Activated T-helper 17 cell treated with anti-CD3 and anti-CD28 coated beads, Interleukin-2, amount 50 U/mL, for 72 hours (primary cell): ENCODE data around the gene CRYL1. TPM values are rescaled to one million over a fixed set of nuclear protein-coding genes. Genes with fewer than 3 reads are reported as not detected.

Source experiments
- ATAC-seq: fragments of 150-1000 bp; cut with Tn5 transposase; replicated peaks from 2 replicates; pipeline ENCODE4 v1.10.0; 2021; ENCODE audit warnings: mild to moderate bottlenecking, moderate library complexity
- H3K27ac Mint-ChIP-seq: one replicate; pipeline ENCODE4 v1.8.0; 2022; ENCODE audit warnings: mixed read lengths
- H3K27me3 Mint-ChIP-seq: one replicate; pipeline ENCODE4 v1.8.0; 2022; ENCODE audit warnings: mixed read lengths
- H3K36me3 Mint-ChIP-seq: one replicate; pipeline ENCODE4 v1.8.0; 2022; ENCODE audit warnings: low read depth, mild to moderate bottlenecking, mixed read lengths
- H3K4me1 Mint-ChIP-seq: one replicate; pipeline ENCODE4 v1.8.0; 2022; ENCODE audit warnings: mixed read lengths
- H3K4me3 Mint-ChIP-seq: one replicate; pipeline ENCODE4 v1.8.0; 2022; ENCODE audit warnings: mild to moderate bottlenecking, mixed read lengths
- H3K9me3 Mint-ChIP-seq: one replicate; pipeline ENCODE4 v1.8.0; 2022; ENCODE audit warnings: mixed read lengths
- total RNA-seq, 2 donors: library from RNA; stranded (reverse); gene quantifications; one replicate each; pipeline ENCODE4 v1.2.3, GENCODE V29; 2022

The CRYL1 gene
- total RNA-seq, 2 donors from 2014 or later = 8.0 to 12.8 TPM

DNA sequence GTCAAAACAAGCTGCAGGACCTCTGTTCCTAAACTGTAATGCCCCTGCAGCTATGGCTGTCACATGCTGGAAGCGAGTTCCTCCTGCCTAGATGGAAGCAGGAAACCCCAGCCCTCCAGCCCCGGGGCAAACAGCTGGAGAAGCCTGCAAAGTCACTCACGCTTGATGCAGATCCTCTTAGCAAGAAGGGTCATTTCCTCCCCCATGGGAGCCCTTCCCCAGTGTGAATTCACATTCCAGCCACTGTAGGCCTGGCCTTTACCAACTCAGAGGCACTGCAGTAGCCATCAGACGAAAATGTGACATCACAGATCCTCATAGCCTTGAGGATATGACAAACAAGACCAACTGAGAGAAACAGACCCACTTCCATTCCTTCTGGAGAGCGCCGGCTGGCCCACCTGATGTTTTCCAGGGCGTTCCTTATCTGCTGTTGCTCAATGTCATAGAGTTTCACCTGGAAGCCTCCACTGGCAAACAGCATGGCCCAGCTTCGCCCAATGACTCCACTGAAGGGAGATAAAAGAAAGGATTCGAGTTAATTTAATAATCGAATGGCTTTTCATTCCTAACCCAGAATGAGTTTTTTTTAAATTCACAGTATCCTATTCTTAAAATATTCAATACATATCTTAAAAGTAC is 13.5 kb downstream of the CRYL1 start:
- no peaks in the 10 kb centered on the region for H3K4me1 Mint-ChIP-seq

DNA sequence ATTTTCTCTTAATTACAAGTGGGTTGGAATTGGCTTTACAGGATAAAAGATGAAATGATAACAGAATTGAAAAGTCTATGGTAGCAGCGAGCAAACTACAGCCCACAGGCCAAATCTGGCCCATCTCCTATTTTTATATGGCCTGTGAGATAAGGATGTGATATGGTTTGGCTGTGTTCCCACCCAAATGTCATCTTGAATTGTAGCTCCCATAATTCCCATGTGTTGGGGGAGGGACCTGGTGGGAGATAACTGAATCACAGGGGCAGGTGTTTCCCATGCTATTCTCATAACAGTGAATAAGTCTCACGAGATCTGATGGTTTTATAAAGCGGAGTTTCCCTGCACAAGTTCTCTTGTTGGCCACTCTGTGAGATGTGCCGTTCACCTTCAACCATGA is 19.0 kb downstream of the CRYL1 start:
- ATAC-seq = no peak
- Mint-ChIP-seq H3K27me3 (no peaks in the 10 kb centered on the region), H3K36me3 (peaks cover 28% of the 10 kb centered on the region)

More for the DNA sequence above, 13.5 kb downstream of the CRYL1 start:
- Mint-ChIP-seq H3K27ac (no peak overlapping the region), H3K27me3 (no peaks in the 10 kb centered on the region), H3K36me3 (peaks cover 37% of the 10 kb centered on the region), H3K9me3 (no peaks in the 10 kb centered on the region), H3K4me3 (no peak overlapping the region)
- no peak for ATAC-seq

DNA sequence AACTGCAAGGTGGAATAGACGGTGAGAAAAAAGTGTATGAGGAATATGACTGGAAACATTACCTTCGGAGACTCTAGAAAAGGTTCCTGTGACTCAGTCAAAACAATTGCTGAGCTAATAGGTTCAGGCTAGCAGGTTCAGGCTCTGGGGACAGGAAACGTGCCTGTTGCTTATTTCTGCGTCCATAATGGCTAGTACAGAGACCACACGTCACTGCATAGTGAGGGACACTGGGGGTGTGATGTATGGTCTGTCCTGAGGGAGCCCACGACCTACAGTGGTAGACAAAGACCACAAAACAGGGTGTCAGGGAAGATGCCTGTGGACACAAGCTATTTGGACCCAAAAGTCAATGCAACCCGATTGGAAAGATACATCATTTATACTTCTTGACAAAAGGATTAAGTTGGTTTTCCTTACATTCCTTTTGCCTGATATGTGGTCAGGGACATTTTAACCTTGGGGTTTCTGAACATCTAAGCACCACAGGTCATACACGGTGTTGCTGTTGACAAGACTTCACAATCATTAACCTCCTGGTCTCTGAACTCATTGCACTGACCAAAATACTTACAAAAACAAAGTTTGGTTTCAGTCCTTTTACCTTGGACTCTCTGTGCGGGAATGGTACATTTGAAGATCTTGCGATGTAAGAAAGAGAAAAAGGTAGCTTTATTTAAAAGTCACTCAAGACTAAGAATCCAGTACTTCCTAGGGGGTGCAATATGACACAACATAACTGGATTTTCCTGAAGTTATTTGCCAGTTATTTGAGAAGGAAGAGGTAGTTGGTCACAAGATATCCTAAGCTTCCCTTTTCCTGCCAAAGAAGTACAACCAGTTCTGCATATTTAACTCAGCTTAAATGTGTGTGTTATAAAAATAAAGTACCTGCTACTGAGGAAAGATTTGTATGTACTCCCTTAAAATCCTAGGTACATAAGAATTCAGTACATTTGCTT is 20.0 kb downstream of the CRYL1 start:
- no peak for ATAC-seq
- Mint-ChIP-seq H3K9me3 (no peaks in the 10 kb centered on the region), H3K36me3 (peaks cover 18% of the 10 kb centered on the region), H3K27me3 (no peaks in the 10 kb centered on the region), H3K27ac (no peak overlapping the region), H3K4me3 (no peak overlapping the region), H3K4me1 (no peaks in the 10 kb centered on the region)

More for the DNA sequence above, 19.0 kb downstream of the CRYL1 start:
- H3K9me3 Mint-ChIP-seq = no peaks in the 10 kb centered on the region
- no peak overlapping the region for H3K4me3 Mint-ChIP-seq
- no peak overlapping the region for H3K27ac Mint-ChIP-seq
- H3K4me1 Mint-ChIP-seq = no peaks in the 10 kb centered on the region

DNA sequence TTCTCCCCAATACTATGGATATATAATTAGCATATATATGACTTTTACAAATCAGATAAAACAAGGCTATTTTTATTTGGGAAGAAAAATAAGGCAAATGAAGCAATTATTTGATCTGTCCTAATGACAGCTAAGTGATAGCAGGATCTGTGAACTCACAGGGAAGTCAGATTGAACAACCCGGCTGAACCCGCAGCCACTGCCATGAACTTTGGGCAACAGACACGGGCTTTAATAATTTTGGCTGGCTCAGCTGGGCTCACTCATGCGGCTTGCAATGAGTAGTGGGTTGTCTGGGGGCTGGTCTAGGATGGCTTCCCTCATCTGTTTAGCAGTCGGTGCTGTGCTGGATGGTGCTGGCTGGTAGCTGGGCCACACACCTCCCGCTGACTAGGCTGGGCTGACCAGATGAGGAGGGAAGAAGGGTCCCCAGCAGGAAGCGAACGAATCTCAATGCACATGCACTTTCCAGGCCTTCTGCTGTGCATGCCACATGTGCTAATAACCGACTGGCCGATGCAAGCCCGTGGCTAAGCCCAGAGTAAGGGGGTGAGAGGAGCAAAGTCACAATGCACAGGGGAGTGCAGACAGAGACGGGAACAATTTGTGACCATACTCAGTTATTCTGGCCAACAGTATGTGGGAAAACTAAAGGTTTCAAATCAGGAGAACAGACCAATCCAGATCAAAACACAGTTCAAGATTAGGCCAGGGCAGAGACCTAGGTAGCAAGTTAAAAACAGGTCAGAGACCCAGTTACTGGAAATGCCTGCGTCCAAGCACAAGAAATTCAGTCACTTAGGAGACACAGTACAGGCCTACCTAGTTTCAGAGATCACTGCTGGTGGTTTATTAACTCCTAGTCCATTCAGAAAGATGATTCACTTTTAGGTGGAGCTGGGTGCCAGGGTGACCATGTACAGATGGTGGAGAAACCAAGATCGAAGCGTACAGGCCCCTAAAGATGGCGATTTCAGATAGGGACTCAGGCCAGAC is 22.3 kb downstream of the CRYL1 start:
- Mint-ChIP-seq H3K27me3 (no peaks in the 10 kb centered on the region), H3K9me3 (no peaks in the 10 kb centered on the region), H3K27ac (peak overlapping the region; percentile 33), H3K4me3 (no peak overlapping the region), H3K4me1 (no peaks in the 10 kb centered on the region), H3K36me3 (no peaks in the 10 kb centered on the region)
- ATAC-seq = no peak

DNA sequence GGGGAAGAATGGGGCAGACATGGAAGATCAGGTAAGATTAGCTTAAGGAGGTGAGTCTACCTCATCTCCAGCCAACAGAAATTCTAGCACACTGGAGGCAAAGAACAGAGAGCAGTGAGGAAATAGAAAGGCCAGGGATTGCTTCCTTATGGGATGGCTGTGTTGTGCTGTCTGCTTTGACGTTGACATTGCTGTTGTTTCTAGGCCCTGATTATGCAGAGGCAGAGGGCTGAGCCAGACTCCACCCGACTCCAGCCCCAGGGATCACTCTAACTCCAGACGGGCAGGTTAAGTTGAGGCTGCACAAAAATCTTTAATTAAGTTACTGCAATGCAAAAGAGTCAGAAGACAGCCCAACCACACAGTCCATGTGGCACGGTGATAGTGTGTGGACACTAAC is 24.1 kb downstream of the CRYL1 start:
- Mint-ChIP-seq H3K9me3 (no peaks in the 10 kb centered on the region), H3K4me3 (no peak overlapping the region), H3K27ac (peak overlapping the region; percentile 26), H3K27me3 (no peaks in the 10 kb centered on the region), H3K4me1 (no peaks in the 10 kb centered on the region), H3K36me3 (no peaks in the 10 kb centered on the region)
- ATAC-seq = no peak

DNA sequence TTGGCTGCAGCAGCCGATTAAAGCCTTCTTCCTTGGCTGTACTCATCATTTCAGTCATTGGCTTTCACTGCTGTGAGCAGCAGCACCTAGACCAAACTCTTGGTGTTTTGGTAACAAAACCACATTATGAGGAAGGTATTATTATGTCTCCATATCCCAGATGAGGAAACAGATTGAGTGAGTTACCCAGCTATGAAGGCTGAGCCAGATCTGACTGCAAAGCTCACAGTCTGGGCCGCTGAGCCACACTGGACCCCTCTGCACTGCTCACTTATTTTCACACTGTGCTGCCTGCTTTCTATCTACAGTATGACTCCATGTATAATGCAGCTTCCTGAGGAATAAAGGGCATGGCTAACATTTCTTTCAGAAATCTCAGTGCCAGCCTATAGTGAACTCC is 24.5 kb downstream of the CRYL1 start:
- no peaks in the 10 kb centered on the region for H3K27me3 Mint-ChIP-seq
- H3K4me1 Mint-ChIP-seq = no peaks in the 10 kb centered on the region
- H3K4me3 Mint-ChIP-seq = no peak overlapping the region
- no peaks in the 10 kb centered on the region for H3K9me3 Mint-ChIP-seq
- no peak for ATAC-seq
- H3K27ac Mint-ChIP-seq = peak overlapping the region; percentile 26
- H3K36me3 Mint-ChIP-seq = no peaks in the 10 kb centered on the region

DNA sequence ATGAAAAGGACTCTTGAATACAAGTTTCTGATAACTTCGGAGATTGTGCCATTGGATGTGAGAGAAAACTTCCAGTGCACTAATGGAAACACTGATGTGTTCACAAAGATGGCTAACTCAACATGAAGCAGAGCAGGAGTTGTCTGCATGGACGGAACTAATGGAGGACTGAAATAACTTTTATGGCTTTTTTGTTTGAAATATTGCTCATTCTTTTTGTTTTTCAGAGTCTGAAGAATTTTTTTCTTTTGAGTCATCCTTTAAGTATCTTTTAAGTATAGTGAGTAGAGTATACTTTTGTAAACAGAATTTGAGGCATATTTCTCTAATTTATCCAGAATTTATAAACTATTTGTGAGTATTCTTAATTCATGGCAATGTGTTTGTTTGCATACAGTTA is 25.7 kb downstream of the CRYL1 start:
- H3K27me3 Mint-ChIP-seq = no peaks in the 10 kb centered on the region
- no peaks in the 10 kb centered on the region for H3K4me1 Mint-ChIP-seq
- no peak for ATAC-seq
- no peak overlapping the region for H3K4me3 Mint-ChIP-seq
- H3K36me3 Mint-ChIP-seq = no peaks in the 10 kb centered on the region
- no peaks in the 10 kb centered on the region for H3K9me3 Mint-ChIP-seq
- H3K27ac Mint-ChIP-seq = no peak overlapping the region

DNA sequence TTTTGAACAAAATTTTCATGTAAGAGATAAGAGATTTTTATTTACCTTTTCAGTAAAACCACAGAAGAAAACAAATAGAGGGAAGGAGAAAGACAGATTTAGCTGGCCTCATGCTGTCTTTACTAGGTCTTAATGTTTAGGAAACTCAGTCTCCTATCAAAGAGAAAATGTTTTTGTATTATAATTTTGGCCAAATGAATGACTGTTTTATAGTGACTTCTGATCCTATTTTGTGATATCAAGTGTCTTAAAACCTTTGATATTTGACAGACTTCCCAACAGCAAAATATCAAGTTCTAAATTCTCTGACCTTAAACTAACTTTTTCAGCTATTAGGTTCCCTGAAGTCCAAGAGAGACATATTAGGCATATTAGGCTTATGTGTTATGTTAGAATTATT is 27.0 kb downstream of the CRYL1 start:
- no peak overlapping the region for H3K4me3 Mint-ChIP-seq
- H3K9me3 Mint-ChIP-seq = no peaks in the 10 kb centered on the region
- H3K27ac Mint-ChIP-seq = no peak overlapping the region
- no peaks in the 10 kb centered on the region for H3K4me1 Mint-ChIP-seq
- no peaks in the 10 kb centered on the region for H3K27me3 Mint-ChIP-seq
- no peak for ATAC-seq
- no peaks in the 10 kb centered on the region for H3K36me3 Mint-ChIP-seq

DNA sequence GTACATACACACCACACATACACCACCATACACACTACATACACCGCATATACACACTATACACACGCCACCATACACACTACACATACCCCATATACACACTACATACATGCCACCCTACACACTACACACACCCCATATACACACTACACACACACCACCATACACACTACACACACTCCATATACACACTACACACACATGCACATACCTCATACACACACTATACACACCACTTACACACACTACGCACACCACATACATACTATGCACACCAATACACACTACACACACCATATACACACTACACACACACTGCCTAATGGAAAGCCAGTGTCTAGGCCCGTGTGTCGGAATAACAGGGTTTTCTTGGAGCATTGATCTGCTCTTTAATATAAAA is 27.5 kb downstream of the CRYL1 start:
- H3K27me3 Mint-ChIP-seq = no peaks in the 10 kb centered on the region
- H3K4me1 Mint-ChIP-seq = no peaks in the 10 kb centered on the region
- no peak overlapping the region for H3K27ac Mint-ChIP-seq
- H3K36me3 Mint-ChIP-seq = no peaks in the 10 kb centered on the region
- no peaks in the 10 kb centered on the region for H3K9me3 Mint-ChIP-seq
- H3K4me3 Mint-ChIP-seq = no peak overlapping the region
- no peak for ATAC-seq

DNA sequence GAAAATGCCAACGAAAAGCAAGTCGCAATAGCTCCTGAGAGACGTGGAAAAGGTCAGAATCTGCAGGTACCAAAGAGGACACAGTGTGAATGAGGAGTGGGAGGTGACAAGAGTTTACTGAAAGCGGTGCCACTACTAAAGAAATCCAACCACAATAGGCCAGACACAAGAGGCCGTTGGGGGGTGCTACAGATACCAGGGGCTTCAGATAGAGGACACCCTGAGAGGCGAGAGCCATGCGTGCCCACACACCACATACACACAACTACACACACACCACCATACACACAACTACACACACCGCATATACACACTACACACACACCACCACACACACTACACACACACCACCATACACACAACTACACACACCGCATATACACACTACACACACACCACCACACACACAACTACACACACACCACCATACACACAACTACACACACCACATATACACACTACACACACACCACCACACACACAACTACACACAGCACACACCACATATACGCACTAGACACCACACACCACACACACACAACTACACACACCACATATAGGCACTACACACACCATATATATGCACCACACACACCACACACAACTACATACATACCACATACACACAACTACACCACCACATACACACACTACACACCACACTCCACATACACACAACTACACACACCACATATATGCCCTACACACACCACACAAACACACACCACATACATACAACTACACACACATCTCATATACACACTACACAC is 28.5 kb downstream of the CRYL1 start:
- Mint-ChIP-seq H3K27ac (no peak overlapping the region), H3K36me3 (no peaks in the 10 kb centered on the region), H3K4me1 (no peaks in the 10 kb centered on the region), H3K4me3 (no peak overlapping the region), H3K9me3 (no peaks in the 10 kb centered on the region), H3K27me3 (no peaks in the 10 kb centered on the region)
- ATAC-seq = no peak

DNA sequence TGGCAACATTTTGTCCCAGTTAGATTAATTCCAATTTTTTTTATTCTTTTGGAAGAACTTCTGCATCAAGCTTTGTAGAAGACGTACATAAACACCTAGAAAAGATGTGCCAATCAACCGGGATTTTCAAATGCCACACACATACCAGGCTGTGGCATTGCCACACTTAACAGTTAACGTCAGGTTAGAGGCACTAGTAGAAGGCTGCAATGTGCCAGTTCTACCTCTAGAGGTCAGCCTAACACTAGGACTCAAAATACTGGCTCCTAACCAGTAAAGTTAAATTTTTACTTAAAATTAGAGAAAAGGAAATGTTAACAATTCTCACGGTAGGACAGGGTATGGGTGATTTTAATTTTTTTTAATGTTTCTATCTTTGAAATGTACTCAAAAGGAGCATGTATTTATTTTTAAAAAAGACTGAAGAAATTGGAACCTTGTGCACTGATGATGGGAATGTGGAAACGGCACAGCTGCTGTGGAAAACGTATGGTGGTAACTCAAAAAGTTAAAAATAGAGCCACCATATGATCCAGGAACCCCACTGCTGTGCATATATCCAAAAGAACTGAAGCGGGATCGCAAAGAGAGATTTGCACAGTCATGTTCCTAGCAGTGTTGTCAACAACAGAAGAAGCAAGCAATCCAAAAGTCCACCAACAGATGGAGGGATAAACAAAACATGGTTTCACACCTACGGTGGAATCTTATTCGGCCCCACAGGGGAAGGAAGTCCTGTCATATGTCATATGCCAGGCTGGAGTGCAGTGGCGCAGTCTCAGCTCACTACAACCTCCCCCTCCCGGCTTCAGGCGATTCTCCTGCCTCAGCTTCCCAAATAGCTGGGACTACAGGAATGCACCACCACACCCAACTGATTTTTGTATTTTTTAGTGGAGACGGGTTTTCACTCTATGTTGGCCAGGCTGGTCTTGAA is 30.3 kb downstream of the CRYL1 start:
- no peak overlapping the region for H3K27ac Mint-ChIP-seq
- no peaks in the 10 kb centered on the region for H3K36me3 Mint-ChIP-seq
- no peaks in the 10 kb centered on the region for H3K4me1 Mint-ChIP-seq
- no peaks in the 10 kb centered on the region for H3K27me3 Mint-ChIP-seq
- no peaks in the 10 kb centered on the region for H3K9me3 Mint-ChIP-seq
- peak; percentile 76 for ATAC-seq
- no peak overlapping the region for H3K4me3 Mint-ChIP-seq

DNA sequence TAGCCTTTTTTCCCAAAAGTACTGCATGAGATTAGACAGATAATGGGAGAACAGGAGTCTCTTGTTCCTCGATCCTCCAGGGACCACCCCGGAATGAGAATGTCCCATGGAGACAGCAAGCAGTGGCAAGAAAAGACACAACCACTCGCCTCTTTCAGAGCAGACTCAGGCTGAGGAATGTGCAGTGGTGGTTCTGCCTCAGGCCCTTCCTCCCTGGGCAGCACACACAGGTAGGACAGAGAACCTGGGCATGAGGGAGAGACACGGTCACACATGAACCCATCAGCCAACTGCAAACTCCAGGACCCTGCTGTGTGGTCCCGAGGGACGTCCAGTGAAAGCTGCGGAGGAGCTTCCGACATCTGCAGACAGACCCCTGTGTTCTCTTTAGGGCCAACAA is 31.0 kb downstream of the CRYL1 start:
- H3K4me1 Mint-ChIP-seq = no peaks in the 10 kb centered on the region
- no peaks in the 10 kb centered on the region for H3K9me3 Mint-ChIP-seq
- H3K27me3 Mint-ChIP-seq = no peaks in the 10 kb centered on the region
- no peak for ATAC-seq
- H3K4me3 Mint-ChIP-seq = no peak overlapping the region
- no peak overlapping the region for H3K27ac Mint-ChIP-seq
- no peaks in the 10 kb centered on the region for H3K36me3 Mint-ChIP-seq

DNA sequence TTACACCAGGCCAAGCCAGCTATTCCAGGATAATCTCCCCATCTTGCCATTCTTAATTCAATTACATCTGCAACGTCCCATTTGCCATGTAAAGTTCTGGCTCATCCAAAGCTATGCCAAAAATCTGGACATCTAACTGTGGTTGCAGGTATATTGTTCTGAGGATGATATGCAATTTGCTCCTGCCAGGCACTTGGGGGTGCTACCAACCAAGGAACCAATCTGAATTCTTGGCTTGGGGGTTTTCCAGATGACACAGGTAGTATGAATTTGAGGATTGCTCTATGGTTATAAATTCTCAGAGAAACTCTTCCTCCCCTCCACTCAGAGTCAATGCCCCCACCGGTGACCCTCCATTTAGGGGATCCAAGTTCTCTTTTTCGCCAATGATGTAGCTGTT is 33.0 kb downstream of the CRYL1 start:
- H3K27ac Mint-ChIP-seq = no peak overlapping the region
- peak; percentile 78 for ATAC-seq

More for the DNA sequence above, 33.0 kb downstream of the CRYL1 start:
- Mint-ChIP-seq H3K27me3 (no peaks in the 10 kb centered on the region), H3K4me3 (no peak overlapping the region), H3K36me3 (peaks cover 6% of the 10 kb centered on the region), H3K4me1 (peaks cover 6% of the 10 kb centered on the region), H3K9me3 (no peaks in the 10 kb centered on the region)
